ENCODE results near the gene PTBP1. TPM values are rescaled to one million over a fixed set of nuclear protein-coding genes. Genes with fewer than 3 reads are reported as not detected.

The PTBP1 gene
- total and polyA plus RNA-seq, 2 donors (not counting 1 experiment from before 2014, with no cell fraction given), result 137 to 309 TPM

DNA sequence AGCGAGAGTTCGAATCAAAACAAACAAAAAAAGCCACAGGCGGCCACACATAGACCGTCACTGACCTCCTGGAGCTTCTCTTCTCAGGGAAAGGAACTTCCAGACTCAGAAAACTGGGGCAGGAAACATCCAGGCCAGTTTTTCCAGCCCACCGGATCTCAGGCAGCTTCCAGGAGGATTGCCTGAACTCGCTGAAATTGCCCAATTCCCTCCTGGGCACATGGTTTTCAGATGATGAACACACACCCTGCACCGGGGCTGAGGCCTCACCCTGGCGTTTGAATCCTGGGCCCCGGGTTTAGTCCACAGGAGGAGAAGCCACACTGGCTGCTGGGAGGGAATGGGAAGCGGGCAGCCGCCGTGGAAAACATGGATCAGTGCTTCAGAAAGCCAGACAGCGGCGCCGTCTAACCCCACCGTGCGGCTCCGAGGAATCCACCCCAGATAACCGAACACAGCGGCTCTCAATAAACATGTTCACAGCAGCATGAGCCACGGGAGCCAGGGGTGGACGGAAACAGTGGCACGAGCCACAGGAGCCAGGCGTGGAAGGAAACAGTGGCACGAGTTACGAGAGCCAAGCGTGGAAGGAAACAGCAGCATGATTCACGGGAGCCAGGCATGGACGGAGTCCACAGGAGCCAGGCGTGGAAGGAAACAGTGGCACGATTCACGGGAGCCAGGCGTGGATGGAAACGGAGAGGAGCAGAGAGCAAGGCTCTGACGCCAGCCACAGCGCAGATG, 18.2 kb upstream of the PTBP1 start:
- Histone ChIP-seq H3K4me2 (replicated peaks; ENCODE audit: low read depth, low read length, poor library complexity, severe bottlenecking) (no peak overlapping the region), H3K9ac (ENCODE audit: low read length) (no peak overlapping the region), H3K27me3 (replicated peaks in 1 of 4; ENCODE audit: control extremely low read depth in 1 of 4, control insufficient read depth in 3 of 4, insufficient read depth in 4 of 4, low read length in 3 of 4) (peaks cover 0 to 6% (median 0%) of the 10 kb centered on the region in 4 experiments), H3K79me2 (ENCODE audit: control insufficient read depth, insufficient read depth, low read length) (no peaks in the 10 kb centered on the region), H3K27ac (ENCODE audit: low read length in 2 of 2) (no peak overlapping the region), H3K36me3 (replicated peaks in 1 of 2; ENCODE audit: control extremely low read depth in 1 of 2, control insufficient read depth in 1 of 2, extremely low read depth in 1 of 2, insufficient read depth in 2 of 2, low read length in 1 of 2) (no peaks in the 10 kb centered on the region), H3K4me1 (ENCODE audit: control insufficient read depth in 2 of 2, insufficient read depth in 2 of 2, low read length in 2 of 2) (no peaks in the 10 kb centered on the region), H3K4me3 (ENCODE audit: control extremely low read depth in 1 of 5, extremely low read depth in 1 of 5, insufficient read depth in 1 of 5, low read depth in 2 of 5, low read length in 4 of 5) (no peak overlapping the region), H2AFZ (ENCODE audit: insufficient read depth, low read depth, low read length, poor library complexity, severe bottlenecking) (no peak overlapping the region), H4K20me1 (ENCODE audit: control insufficient read depth, insufficient read depth, low read length, poor library complexity, severe bottlenecking) (no peaks in the 10 kb centered on the region), H3K9me3 (ENCODE audit: control extremely low read depth in 1 of 3, control insufficient read depth in 2 of 3, insufficient read depth in 1 of 3, low read length in 2 of 3) (peaks cover 0 to 4% (median 0%) of the 10 kb centered on the region in 3 donors)
- 87% methylated on average over 36 of the region's 36 CpGs for WGBS (ENCODE audit: insufficient coverage)
- ChIA-PET POLR2A (no interaction called here), CTCF (no interaction called here)
- no peak for ATAC-seq (ENCODE audit: low read depth)
- no peak for DNase-seq
- no peaks in the 10 kb centered on the region for H3K4me1 Mint-ChIP-seq
- no peak overlapping the region for H3K27ac Mint-ChIP-seq
- H3K27me3 Mint-ChIP-seq, result no peaks in the 10 kb centered on the region
- no peak for TF ChIP-seq EZH2 (IDR thresholded peaks at IDR 0.05; ENCODE audit: borderline replicate concordance, insufficient read depth, low read depth, low read length, poor library complexity, severe bottlenecking)
- TF ChIP-seq, protein P1, sequence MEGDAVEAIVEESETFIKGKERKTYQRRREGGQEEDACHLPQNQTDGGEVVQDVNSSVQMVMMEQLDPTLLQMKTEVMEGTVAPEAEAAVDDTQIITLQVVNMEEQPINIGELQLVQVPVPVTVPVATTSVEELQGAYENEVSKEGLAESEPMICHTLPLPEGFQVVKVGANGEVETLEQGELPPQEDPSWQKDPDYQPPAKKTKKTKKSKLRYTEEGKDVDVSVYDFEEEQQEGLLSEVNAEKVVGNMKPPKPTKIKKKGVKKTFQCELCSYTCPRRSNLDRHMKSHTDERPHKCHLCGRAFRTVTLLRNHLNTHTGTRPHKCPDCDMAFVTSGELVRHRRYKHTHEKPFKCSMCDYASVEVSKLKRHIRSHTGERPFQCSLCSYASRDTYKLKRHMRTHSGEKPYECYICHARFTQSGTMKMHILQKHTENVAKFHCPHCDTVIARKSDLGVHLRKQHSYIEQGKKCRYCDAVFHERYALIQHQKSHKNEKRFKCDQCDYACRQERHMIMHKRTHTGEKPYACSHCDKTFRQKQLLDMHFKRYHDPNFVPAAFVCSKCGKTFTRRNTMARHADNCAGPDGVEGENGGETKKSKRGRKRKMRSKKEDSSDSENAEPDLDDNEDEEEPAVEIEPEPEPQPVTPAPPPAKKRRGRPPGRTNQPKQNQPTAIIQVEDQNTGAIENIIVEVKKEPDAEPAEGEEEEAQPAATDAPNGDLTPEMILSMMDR (IDR thresholded peaks at IDR 0.05), result no peak
- no peak overlapping the region for H3K4me3 Mint-ChIP-seq
- H3K9me3 Mint-ChIP-seq (ENCODE audit: insufficient read depth), result no peaks in the 10 kb centered on the region
- intact Hi-C loops (cut with micrococcal nuclease), result no loop called here

DNA sequence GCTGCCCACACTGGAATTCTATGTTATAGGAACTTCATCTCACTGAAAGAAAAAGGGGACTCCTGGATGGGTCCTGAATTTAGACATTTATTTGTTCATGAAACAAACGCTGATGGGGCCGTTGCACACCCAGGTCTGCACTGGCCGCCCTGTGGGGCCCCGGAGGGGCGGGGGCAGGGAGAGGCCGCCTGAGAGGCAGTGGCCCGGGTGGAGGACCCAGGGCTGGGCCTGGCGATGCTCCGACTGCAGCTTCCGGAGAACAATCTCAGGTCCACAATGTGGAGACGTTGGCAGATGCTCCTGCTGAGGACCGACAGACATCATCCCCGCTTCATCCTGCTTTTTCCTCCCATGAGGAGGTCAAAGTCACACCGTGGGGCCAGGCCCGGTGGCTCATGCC, 16.3 kb upstream of the PTBP1 start:
- Mint-ChIP-seq H3K27me3 (no peaks in the 10 kb centered on the region), H3K9me3 (ENCODE audit: insufficient read depth) (no peaks in the 10 kb centered on the region), H3K27ac (no peak overlapping the region), H3K4me3 (no peak overlapping the region), H3K4me1 (no peaks in the 10 kb centered on the region)
- Histone ChIP-seq H3K4me1 (ENCODE audit: control insufficient read depth in 2 of 2, insufficient read depth in 2 of 2, low read length in 2 of 2) (no peaks in the 10 kb centered on the region), H4K20me1 (ENCODE audit: control insufficient read depth, insufficient read depth, low read length, poor library complexity, severe bottlenecking) (no peaks in the 10 kb centered on the region), H3K4me3 (ENCODE audit: control extremely low read depth in 1 of 5, extremely low read depth in 1 of 5, insufficient read depth in 1 of 5, low read depth in 2 of 5, low read length in 4 of 5) (no peak overlapping the region), H3K4me2 (replicated peaks; ENCODE audit: low read depth, low read length, poor library complexity, severe bottlenecking) (no peak overlapping the region), H3K79me2 (ENCODE audit: control insufficient read depth, insufficient read depth, low read length) (no peaks in the 10 kb centered on the region), H3K9ac (ENCODE audit: low read length) (no peak overlapping the region), H3K36me3 (replicated peaks in 1 of 2; ENCODE audit: control extremely low read depth in 1 of 2, control insufficient read depth in 1 of 2, extremely low read depth in 1 of 2, insufficient read depth in 2 of 2, low read length in 1 of 2) (no peaks in the 10 kb centered on the region), H3K27ac (ENCODE audit: low read length in 2 of 2) (no peak overlapping the region), H3K9me3 (ENCODE audit: control extremely low read depth in 1 of 3, control insufficient read depth in 2 of 3, insufficient read depth in 1 of 3, low read length in 2 of 3) (peaks cover 0 to 4% (median 0%) of the 10 kb centered on the region in 3 donors), H2AFZ (ENCODE audit: insufficient read depth, low read depth, low read length, poor library complexity, severe bottlenecking) (no peak overlapping the region), H3K27me3 (replicated peaks in 1 of 4; ENCODE audit: control extremely low read depth in 1 of 4, control insufficient read depth in 3 of 4, insufficient read depth in 4 of 4, low read length in 3 of 4) (peaks cover 0 to 6% (median 0%) of the 10 kb centered on the region in 4 experiments)
- POLR2A ChIA-PET, result no interaction called here
- DNase-seq (no peak), ATAC-seq (ENCODE audit: low read depth) (no peak)
- CTCF ChIA-PET, result no interaction called here
- 92% methylated on average over 15 of the region's 15 CpGs for WGBS (ENCODE audit: insufficient coverage)
- TF ChIP-seq, protein P1 (IDR thresholded peaks at IDR 0.05), result no peak
- no peak for TF ChIP-seq EZH2 (IDR thresholded peaks at IDR 0.05; ENCODE audit: borderline replicate concordance, insufficient read depth, low read depth, low read length, poor library complexity, severe bottlenecking)
- intact Hi-C loops (cut with micrococcal nuclease), result no loop called here

Data from B cell (primary cell).